Adipose tissue (tissue), 3 donors: ENCODE measurements around the gene PLAGL2. TPM values are rescaled to one million over a fixed set of nuclear protein-coding genes. Genes with fewer than 3 reads are reported as not detected.
"Not testable (repeated sequence)": the region's sequence is repeated elsewhere in the genome, so short reads cannot be mapped to it uniquely, and the experiment has no call there.

ENCODE experiments used
- H3K27ac ChIP-seq: one replicate; pipeline ENCODE4 v1.5.1; 2013; ENCODE audit warnings: low read depth, low read length
- WGBS, 3 donors: extraction: QIAGEN DNeasy Blood & Tissue Kit; methylation state at CpG; one replicate each; pipeline ENCODE4 v1.1.7; 2013; 5-methylcytosine and 5-hydroxymethylcytosine counted together
- polyA plus RNA-seq, 3 donors: library from polyadenylated mRNA; stranded (reverse); fragments of 200-250 nt; gene quantifications; one replicate each; pipeline ENCODE4 v1.2.3, GENCODE V29; 2013
- donor health status: healthy with polysubstance abuse.
- donor health status: Bipolar disorder and iron deficiency.
- donor health status: healthy.

Gene PLAGL2
- polyA plus RNA-seq, 3 donors: 2.5 to 4.7 (median 4.2) TPM

DNA sequence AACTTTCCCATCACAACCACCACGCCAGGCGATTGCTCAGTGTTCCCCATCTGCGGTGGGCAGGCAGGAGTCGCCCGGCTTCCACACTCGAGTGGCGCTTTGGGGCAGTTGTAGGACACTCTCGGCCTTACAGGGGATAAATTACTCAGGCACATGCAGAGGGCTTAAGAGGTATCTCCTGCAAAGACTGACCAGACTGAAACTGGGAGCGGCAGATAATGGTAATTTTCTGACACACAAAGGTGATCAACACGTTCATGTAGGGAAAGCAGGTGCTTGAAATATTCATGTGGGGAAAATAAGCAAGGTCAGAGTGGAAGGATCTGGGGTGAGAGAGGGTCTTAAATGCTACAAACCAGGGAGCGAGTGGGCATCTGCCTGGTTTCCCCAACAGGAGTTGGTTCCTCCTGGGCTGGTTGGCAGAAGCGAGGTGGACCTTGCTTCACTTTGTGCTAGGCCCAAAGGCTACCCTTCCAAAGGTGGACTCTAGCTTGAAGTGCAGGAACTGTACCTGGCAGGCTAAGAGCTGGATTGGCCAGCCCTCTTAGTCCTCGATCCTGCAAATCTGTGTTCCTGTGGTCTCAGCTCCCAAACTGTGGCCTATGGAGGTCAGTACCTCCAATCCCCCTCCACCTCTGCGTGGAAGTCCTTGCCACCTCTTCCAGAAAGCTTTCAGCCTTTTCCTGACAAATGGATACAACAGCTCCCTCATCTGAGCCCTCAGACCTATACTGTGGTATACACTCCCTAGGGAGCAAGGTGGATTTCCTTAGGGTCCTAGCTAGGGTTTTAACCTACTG, 16.7 kb downstream of the PLAGL2 start:
- 44 to 64% (median 45%) methylated on average over 14 of the region's 14 CpGs for WGBS, 3 donors
- H3K27ac ChIP-seq: no peak overlapping the region

DNA sequence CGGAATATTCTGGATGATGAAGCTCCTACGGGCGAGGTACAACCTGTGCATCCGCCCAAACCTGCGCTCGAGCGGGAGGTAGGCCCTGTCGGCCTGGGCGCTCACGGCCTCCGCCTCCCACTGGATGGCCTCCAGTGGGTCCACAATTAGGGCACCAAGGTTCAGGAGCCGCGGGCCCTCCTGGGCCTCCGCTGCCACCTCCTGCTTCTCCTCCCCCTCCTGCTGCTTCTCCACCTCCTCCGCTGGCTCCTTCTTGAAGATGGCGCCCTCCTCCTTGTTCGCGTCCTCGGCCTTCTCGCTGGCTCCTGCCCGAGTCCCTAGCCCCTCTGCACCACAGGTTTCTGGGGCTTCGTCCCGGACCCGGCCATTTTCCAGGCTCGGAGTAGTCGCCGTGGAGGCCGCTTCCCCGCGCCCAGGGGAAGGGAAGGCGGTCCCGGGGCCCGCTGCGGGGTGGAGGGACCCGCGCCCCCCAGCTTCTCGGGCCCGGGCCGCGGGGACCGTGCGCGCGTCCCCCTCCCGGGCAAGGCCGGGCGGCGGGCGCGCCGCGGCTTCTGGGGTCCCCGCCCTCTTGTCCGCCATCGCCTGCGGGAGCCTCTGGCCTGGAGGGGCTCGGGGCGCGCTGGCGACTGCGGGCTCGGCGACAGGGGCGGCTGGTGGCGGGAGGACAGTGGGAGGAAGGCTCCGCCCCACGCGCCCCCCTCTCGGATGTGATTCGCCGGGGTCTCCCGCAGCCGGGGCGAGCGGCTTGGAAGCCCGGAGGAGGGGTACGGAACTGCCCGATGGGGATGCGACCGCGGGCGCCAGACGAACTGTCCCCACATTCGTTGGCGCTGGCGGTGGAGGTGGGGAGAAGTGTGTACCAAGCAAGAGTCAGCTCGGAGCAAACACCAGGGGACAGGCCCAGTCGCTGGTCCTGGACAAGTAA, 17.6 kb downstream of the PLAGL2 start:
- no peak overlapping the region for H3K27ac ChIP-seq
- 5 to 8% (median 7%) methylated on average over 64 to 88 of the region's 88 CpGs for WGBS, 3 donors

DNA sequence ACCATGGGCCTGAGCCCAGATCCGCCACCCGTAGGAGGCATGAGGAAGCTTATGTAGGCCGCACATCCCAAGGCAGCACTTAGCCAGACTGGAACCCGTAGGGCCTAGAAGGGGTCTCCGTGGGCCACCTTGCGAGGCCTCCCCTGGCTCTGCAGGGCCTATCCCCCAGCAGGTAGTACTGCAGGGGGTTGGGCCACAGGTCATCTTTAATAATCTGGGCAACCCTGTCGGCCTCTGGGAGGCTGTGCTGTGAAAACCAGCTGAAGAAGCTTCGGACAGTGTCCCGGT, 18.5 kb downstream of the PLAGL2 start:
- no peak overlapping the region for H3K27ac ChIP-seq
- 92 to 96% (median 94%) methylated on average over 9 of the region's 9 CpGs for whole genome bisulfite sequencing, 3 donors

DNA sequence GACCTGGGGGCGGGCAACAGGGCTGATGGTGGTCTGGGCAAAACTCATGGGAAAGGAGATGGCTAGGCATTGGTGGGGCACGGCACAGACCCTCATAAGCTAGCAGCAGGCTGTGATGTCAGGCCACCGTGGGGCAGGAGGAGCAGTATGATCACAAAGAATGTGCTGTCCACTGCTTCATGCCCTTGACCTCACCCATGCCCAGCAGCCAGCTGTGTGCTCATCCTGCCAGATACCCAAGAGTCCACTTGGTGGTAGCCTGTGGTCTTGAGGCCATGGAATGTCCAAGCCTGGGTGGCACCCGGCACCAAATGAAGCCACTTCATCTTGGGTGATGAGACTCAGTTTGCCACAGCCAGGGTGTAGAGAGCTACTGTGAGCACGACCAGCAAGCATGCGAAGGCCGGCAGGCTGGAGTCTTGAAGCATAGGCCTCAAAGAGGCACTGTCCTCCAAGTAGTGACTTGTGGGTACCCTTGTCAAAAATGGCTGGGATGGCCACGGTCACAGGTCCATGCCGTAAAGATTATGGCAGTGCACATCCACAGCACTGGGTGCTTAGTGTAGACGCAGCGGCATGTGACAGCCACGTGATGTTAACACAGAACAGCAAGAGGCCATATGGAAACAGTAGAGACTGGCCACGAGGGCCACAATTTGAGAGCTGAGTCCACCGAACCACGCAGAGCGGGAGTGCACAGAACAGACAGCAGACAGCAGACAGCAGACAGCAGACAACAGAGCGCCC, 19.0 kb downstream of the PLAGL2 start:
- WGBS, 3 donors: 97 to 99% (median 98%) methylated on average over 17 of the region's 17 CpGs
- H3K27ac ChIP-seq: no peak overlapping the region

DNA sequence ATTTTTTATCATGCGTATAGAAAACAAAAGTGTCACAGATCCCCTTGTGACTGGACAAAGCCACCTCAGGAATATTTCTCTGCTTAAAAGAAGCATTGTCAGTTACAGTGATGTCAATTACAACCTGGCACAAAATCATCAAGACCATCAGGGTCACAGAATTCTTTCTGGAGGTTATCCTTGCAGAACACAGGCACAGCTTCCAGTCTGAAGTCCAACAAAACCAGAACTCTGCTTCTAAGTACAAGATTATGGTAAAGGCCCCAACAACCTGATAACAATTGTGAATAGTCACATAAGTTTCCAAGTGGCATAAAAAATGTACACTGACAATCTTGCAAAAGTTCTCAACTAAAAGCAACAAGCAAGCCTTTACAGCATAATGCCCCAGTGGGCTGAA, 21.0 kb downstream of the PLAGL2 start:
- no peak overlapping the region for H3K27ac ChIP-seq
- 87 to 96% (median 90%) methylated on average over 1 of the region's 1 CpG for WGBS, 3 donors

DNA sequence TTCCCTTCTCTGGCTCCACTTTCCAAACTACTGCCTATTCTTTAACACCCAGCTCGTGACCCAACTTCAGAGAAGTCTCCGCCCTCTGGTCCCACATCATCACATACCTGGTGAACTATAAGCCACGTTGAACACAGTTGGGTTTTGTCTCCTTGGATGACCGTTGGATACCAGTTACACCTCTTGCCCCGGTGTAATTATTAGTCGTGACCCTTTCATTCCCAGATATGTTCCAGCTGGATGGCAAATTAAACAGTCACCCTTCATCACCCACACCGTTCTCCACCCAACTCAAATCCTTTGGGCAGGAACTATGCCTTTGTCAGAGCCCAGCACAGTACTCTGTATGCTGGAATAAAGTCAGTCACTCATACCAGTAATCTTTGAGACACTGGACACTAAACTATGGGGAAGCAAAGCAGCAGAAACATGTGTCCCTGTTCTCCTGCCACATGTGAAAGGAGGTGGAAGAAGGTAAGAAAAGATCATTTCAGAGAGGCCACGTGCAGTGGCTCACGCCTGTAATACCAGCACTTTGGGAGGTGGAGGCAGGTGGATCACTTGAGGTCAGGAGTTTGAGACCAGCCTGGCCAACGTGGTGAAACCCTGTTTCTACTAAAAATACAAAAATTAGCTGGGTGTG, 22.5 kb downstream of the PLAGL2 start:
- 73 to 81% (median 81%) methylated on average over 10 of the region's 10 CpGs for WGBS, 3 donors
- H3K27ac ChIP-seq: no peak overlapping the region

DNA sequence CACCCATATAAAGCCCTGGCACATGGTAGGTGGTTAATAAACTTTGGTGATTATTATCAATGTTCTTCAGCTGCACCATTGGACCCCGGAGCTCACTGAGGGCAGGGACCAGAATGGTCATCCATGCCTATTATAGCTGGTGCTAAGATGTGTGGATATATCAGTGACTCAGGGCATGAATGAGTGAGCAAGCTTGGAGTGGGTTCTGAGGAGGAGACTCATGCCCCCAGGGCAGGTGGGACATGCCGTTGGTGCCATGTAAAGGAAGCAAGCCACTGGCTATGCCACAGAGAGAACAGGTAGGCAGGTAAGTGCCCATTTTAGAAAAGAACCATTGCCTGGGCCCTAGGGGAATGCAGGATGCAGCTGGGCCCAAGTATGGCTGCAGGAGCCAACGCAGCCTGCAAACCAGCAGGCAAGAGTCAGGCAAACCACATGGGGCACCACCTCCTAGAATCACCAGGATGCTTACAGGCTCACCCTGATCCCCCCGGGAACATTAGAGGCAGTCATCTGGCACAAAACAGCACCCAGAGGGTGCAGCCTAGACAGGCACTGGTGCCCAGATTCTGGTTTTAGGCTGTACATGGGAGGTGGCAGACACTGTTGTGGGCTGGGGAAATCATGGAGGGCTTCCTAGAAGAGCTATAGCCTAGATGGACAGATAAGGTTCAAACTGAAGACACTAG, 23.5 kb downstream of the PLAGL2 start:
- no peak overlapping the region for H3K27ac ChIP-seq
- WGBS, 3 donors: 94 to 95% (median 95%) methylated on average over 4 of the region's 4 CpGs

DNA sequence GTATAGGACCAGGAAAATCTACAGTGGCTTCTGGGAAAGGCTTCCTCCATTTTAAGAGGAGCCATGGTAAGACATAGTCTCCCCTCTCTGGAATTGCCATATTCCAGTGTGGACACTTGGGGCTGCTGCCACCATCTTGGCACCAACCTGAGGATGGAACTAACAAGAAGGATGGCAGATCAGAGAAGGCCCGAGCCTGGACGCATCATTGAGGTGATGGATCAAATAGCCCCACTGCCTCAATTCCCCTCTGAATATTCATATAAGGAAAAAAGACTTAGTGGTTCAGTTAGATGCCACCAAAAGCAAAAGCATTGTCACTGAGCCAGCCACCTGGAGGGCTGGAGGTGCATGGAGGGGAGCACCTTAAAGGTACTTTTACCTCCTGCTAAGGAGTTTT, 25.9 kb downstream of the PLAGL2 start:
- 92 to 100% (median 95%) methylated on average over 2 of the region's 2 CpGs for WGBS, 3 donors
- no peak overlapping the region for H3K27ac ChIP-seq

DNA sequence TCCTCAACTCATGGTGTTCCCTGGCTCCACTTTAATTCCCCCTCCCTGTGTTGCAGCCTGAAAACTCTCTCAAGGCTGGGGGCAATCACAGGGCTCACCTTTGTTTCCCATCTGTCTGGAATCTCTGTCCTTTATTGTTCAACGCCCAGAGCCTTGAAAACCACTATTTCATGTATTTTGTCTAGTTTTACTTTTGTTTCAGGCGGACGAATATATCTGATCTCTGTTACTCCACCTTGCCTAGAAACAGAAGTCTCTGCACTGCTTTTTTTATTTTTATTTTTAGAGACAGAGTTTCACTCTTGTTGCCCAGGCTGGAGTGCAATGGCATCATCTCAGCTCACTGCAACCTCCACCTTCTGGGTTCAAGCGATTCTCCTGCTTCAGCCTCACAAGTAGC, 27.6 kb downstream of the PLAGL2 start:
- 88 to 95% (median 91%) methylated on average over 4 of the region's 4 CpGs for WGBS, 3 donors
- no peak overlapping the region for H3K27ac ChIP-seq

DNA sequence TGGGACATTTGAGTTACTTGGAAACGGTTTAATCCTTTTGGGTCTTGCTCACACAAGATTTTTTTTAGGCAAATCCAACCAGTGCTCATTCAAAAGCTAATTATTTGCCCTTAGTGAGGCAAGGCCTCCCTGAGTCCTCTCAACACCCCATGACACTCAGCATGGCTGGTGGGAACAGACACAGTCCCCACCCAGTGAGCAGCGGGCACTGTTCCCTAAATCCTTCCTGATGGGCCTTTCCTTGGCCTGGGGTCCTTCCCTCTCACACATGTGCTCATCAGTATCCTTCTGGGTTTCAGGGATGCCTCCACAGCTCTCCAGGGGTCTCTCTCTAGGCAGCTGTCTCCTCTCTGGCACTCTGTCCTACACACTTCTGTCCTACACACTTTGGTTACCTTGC, 28.0 kb downstream of the PLAGL2 start:
- WGBS, 3 donors: 84 to 97% (median 90%) methylated on average over 2 of the region's 2 CpGs

DNA sequence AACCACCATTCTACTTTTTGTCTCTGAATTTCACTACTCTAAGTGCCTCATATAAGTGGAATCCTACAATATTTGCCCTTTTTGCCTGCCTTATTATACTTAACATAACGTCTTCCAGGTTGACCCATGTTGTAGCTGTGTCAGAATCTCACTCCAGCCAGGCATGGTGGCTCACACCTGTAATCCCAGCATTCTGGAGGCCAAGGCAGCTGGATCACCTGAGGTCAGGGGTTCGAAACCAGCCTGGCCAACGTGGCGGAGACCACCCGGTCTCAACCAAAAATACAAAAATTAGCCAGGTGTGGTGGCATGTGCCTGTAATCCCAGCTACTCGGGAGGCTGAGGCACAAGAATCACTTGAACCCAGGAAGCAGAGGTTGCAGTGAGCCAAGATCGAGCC, 29.8 kb downstream of the PLAGL2 start:
- 92 to 95% (median 95%) methylated on average over 7 of the region's 7 CpGs for WGBS, 3 donors
- H3K27ac ChIP-seq: not testable (repeated sequence)

More for the DNA sequence above, 28.0 kb downstream of the PLAGL2 start:
- no peak overlapping the region for H3K27ac ChIP-seq

DNA sequence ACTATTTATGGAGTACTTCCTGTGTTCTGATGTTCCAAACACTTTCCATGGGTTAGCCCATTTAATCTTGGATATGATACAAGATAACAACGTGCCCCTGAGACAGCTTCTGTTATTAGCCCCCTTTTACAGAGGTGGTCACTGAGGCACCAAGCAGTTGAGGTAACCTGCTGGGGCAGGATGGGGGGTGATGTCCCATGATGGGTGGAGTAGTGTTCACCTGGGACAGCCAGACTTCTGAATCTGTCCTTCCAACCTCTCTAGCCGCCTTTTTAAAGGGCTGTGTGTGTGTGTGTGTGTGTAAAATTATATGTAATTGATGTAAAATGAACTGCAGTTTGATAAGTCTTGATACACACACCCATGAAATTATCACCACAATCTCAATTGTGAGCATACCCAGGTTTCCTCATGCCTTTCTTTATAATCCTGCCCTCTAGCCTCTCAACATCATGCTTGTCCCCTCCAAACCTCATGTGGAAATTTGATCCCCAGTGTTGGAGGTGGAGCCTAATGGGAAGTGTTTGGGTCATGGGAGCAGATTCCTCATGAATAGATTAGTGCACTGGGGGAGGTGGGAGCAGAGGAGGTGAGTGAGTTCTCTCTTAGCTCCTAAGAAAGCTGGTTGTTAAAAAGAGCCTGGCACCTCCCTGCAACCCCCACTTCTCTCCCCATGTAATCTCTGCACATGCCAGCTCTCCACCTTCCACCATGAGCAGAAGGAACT, 39.2 kb downstream of the PLAGL2 start:
- 63 to 78% (median 64%) methylated on average over 2 of the region's 2 CpGs for WGBS, 3 donors
- no peak overlapping the region for H3K27ac ChIP-seq

DNA sequence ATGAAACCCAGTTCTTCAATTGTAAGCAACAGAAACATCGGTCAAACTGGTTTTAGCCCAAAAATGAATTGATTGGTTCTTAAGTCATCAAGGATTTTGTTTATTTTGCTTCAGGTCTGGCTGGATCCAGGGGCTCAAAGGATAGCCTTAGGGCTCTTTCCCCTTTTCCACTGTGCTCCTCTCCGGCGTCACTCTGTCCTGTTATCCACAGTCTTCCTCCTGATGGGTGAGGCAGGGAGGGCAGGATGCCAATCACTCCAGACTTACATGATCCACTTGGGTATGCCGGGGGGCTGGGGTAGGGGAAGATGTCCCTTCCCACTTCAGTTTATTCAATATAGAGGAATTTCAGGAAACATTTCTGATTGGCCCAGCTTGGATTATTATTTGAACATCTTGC, 40.0 kb downstream of the PLAGL2 start:
- WGBS, 3 donors: 87 to 97% (median 96%) methylated on average over 4 of the region's 4 CpGs
- no peak overlapping the region for H3K27ac ChIP-seq

DNA sequence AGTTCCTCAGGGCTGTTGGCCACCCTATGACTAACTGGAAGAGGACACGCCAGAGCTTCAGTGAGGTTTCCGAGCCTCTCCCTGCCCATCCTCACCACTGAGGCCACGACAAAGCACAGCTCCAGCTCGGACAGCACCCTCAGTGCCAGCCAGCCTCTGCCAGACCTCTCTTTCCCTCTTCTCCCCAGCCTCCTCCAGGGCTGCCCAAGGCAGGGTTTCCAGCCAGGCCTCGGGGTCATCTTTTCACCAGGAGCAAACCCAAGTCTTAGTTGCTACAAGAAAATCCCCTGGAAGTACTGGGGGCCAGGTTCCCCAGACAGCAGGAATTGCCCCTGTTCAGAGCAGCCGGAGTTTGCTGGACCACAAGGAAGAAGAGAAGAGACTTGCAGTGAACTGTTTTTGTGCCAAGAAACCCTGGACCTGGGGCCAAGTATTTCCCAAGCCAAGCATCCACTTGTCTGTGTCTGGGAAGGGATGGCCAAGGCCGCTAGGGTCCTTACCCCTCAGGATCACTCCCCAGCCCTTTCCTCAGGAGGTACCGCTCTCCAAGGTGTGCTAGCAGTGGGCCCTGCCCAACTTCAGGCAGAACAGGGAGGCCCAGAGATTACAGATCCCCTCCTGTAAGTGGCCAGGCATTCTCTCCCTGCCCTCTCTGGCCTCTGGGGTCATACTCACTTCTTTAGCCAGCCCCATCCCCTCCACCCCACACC, 41.6 kb downstream of the PLAGL2 start:
- 69 to 86% (median 70%) methylated on average over 8 of the region's 8 CpGs for WGBS, 3 donors
- H3K27ac ChIP-seq: no peak overlapping the region

DNA sequence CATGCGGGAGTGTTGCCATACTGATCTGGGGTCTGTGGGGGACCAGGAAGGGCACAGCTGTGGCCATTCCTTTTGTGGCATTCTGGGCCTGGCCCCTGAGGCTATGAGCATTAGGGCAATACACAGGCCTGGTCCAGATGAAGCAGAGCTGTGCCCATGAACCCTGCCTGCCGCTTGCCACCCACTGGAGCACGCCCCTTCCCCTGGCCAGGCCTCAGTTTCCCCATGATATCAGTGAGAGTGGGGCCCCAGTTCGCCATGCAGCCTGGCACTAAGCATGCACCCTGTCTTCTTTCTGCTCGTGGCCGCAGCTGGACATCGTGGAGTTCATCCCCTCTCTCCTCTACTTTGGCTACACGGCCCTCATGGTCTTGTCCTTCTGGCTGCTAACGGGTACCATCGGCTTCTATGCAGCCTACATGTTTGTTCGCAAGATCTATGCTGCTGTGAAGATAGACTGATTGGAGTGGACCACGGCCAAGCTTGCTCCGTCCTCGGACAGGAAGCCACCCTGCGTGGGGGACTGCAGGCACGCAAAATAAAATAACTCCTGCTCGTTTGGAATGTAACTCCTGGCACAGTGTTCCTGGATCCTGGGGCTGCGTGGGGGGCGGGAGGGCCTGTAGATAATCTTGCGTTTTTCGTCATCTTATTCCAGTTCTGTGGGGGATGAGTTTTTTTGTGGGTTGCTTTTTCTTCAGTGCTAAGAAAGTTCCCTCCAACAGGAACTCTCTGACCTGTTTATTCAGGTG, 42.4 kb downstream of the PLAGL2 start:
- no peak overlapping the region for H3K27ac ChIP-seq
- WGBS, 3 donors: 75 to 86% (median 77%) methylated on average over 21 of the region's 21 CpGs

DNA sequence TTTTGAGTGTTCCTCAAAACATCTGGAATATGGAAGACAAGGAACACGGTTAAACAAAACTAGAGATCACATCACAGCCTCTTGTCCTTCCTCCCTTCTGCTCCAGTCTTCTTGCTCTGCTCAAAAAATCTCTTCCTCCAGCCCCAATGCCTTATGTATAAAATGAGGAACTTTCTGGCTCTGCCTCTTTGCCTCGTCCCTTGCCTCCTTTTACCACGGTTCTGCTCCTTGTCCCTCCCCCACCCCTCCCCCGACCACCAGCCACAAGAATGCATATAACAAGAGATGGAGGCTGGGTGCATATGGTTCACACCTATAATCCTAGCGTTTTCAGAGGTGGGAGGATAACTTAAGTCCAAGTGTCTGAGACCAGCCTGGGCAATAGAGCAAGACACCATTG, 43.6 kb downstream of the PLAGL2 start:
- 63 to 83% (median 78%) methylated on average over 5 of the region's 5 CpGs for WGBS, 3 donors
- H3K27ac ChIP-seq: no peak overlapping the region
